ENCODE results near the gene CEMIP. TPM values are rescaled to one million over a fixed set of nuclear protein-coding genes. Genes with fewer than 3 reads are reported as not detected.

The CEMIP gene
- total and polyA plus RNA-seq, 2 of the 8 experiments (the other 6 are each of a cell fraction or from before 2014, with no cell fraction given), result 0.11 to 0.60 TPM

- H3K4me1 ChIP-seq (replicated peaks in 1 of 4; ENCODE audit: control insufficient read depth in 3 of 4, insufficient read depth in 4 of 4, low read length in 3 of 4), result peaks cover 0 to 6% (median 1%) of the 10 kb centered on the region in 4 experiments; a peak in 2 of 7 replicates
- H3K79me1 ChIP-seq (ENCODE audit: low read depth, low read length), result no peaks in the 10 kb centered on the region
- no peaks in the 10 kb centered on the region; a peak in 1 of 7 replicates for H3K27me3 ChIP-seq (replicated peaks in 1 of 4; ENCODE audit: control insufficient read depth in 3 of 4, extremely low read depth in 1 of 4, insufficient read depth in 3 of 4, low read length in 3 of 4)
- no peak overlapping the region for H2AFZ ChIP-seq (ENCODE audit: low read length)
- no peak overlapping the region for H2BK20ac ChIP-seq (ENCODE audit: low read length)
- no peaks in the 10 kb centered on the region for H4K20me1 ChIP-seq (replicated peaks in 1 of 2; ENCODE audit: control insufficient read depth in 1 of 2, insufficient read depth in 2 of 2, low read length in 2 of 2)
- H4K5ac ChIP-seq (ENCODE audit: insufficient read length, low read depth, low read length), result no peak overlapping the region
- H3K27ac ChIP-seq (ENCODE audit: low read depth, low read length), result no peak overlapping the region
- TF ChIP-seq TEAD4 (IDR thresholded peaks at IDR 0.05; ENCODE audit: low read depth, low read length) (peak; percentile 80), RNF2 (IDR thresholded peaks at IDR 0.05; ENCODE audit: borderline replicate concordance, low read depth, low read length, missing control alignments, poor library complexity, severe bottlenecking) (no peak)
- FAIRE-seq (peak; percentile 57), DNase-seq (ENCODE audit: low read depth in 1 of 2, low spot score in 2 of 2) (no peak)
- H3K9me3 ChIP-seq (ENCODE audit: insufficient read depth in 2 of 2, low read depth in 1 of 2, low read length in 1 of 2), result no peaks in the 10 kb centered on the region
- no peak overlapping the region for H3K56ac ChIP-seq (replicated peaks; ENCODE audit: insufficient read length, low read depth, low read length)
- no peak overlapping the region for H4K91ac ChIP-seq (replicated peaks; ENCODE audit: insufficient read length, low read length)
- no peak overlapping the region for H3K4ac ChIP-seq (replicated peaks; ENCODE audit: insufficient read length, low read depth, low read length)
- H3K9ac ChIP-seq (replicated peaks in 1 of 4; ENCODE audit: extremely low read depth in 1 of 4, low read depth in 3 of 4, low read length in 3 of 4), result no peak overlapping the region
- CTCF ChIA-PET (ENCODE audit: partially characterized antibody), result interaction anchor here (0.6 to 4.6 kb wide), 18 partner anchors 8 to 818 kb away, joined by 3 to 35 read pairs (median 3); partner anchors contain the start of gene CEMIP
- H3K23me2 ChIP-seq (ENCODE audit: low read depth, low read length), result no peaks in the 10 kb centered on the region
- H3K36me3 ChIP-seq (ENCODE audit: control insufficient read depth in 2 of 4, insufficient read depth in 4 of 4, low read length in 3 of 4), result no peaks in the 10 kb centered on the region
- H3K4me2 ChIP-seq (ENCODE audit: insufficient read depth in 1 of 2, low read depth in 2 of 2, low read length in 2 of 2), result no peak overlapping the region
- no peak overlapping the region for H3K23ac ChIP-seq (ENCODE audit: insufficient read length)
- H3K79me2 ChIP-seq (ENCODE audit: control insufficient read depth in 1 of 2, insufficient read depth in 2 of 2, low read length in 2 of 2), result no peaks in the 10 kb centered on the region
- no peak overlapping the region for H3K4me3 ChIP-seq (ENCODE audit: extremely low read depth in 1 of 4, insufficient read depth in 2 of 4, low read depth in 3 of 4, low read length in 4 of 4)
- no peak overlapping the region for H2BK12ac ChIP-seq (ENCODE audit: low read depth, low read length)
- H2BK5ac ChIP-seq (ENCODE audit: low read depth, low read length), result no peak overlapping the region
- H2BK120ac ChIP-seq (replicated peaks; ENCODE audit: low read depth, low read length), result no peak overlapping the region
- POLR2A ChIA-PET (ENCODE audit: partially characterized antibody), result interaction anchor here (0.7 to 1.3 kb wide), 2 partner anchors 16 to 182 kb away, joined by 3 read pairs; no protein-coding TSS in a partner anchor
- H4K8ac ChIP-seq (ENCODE audit: extremely low read depth, insufficient read depth, low read length), result no peak overlapping the region
- no peak overlapping the region for H2BK15ac ChIP-seq (ENCODE audit: low read length)
- no peak overlapping the region for H3K14ac ChIP-seq (ENCODE audit: insufficient read length)
- WGBS, 2 experiments (ENCODE audit: extremely low coverage in 1 of 2, insufficient coverage in 1 of 2, insufficient read length in 1 of 2, insufficient replicate concordance in 2 of 2, low coverage in 1 of 2, low lambda C conversion rate in 2 of 2, missing lambda C conversion rate in 1 of 2), result 78% methylated on average over 8 of the region's 8 CpGs; no CpG with 5 or more reads in 1 of the 2 experiments
- H2AK5ac ChIP-seq (ENCODE audit: low read depth, low read length), result no peak overlapping the region
- H3K18ac ChIP-seq (ENCODE audit: extremely low read depth, low read length), result no peak overlapping the region
These were observed 77.7 kb downstream of the CEMIP start for GRCh38 chr15:80856809-80857377.
